Endothelial cell of umbilical vein (primary cell): ENCODE data around the gene PASD1. TPM values are rescaled to one million over a fixed set of nuclear protein-coding genes. Genes with fewer than 3 reads are reported as not detected.

Experiments used
- BruUV-seq: library from RNA; stranded (reverse); fragments of 400-500 nt; replicated peaks from 2 replicates; lab custom pipeline; 2021; lab: Mats Ljungman, UMichigan
- CTCF ChIA-PET: fragments of 300-600, 350-600 bp; sonication (Branson Sonifier 250); formaldehyde crosslinking; loops from one replicate; lab custom pipeline; 2021; ENCODE audit warnings: antibody characterized with exemption, inconsistent platforms; lab: Charles Lee
- POLR2A ChIA-PET: fragments of 300-600, 350-600 bp; sonication (Branson Sonifier 250); formaldehyde crosslinking; loops from one replicate; lab custom pipeline; 2021; ENCODE audit warnings: antibody characterized with exemption, inconsistent platforms; lab: Charles Lee
- DNase-seq: peaks from one replicate; pipeline ENCODE4 v3.0.0-alpha.2; 2011; ENCODE audit warnings: low read depth, low spot score
- FAIRE-seq: peaks from 2 replicates; lab custom pipeline; 2011; peaks lifted over from hg19 to GRCh38; lab: Jason Lieb, UNC
- H2AFZ ChIP-seq: 2 replicates; pipeline ENCODE4 v1.6.0; 2012; ENCODE audit warnings: low read depth, low read length, control low read depth, inconsistent platforms
- H3K27ac ChIP-seq: 2 replicates; pipeline ENCODE4 v1.5.1; 2011; ENCODE audit warnings: low read depth, mild to moderate bottlenecking, control low read depth, low read length, moderate library complexity; ENCODE audit not compliant: insufficient read depth
- H3K27me3 ChIP-seq, 2 experiments: 2 replicates each; pipeline versions ENCODE4 v1.6.0 to v1.6.1; 2011; ENCODE audit warnings: low read length in 2 of 2, mixed read lengths in 1 of 2; ENCODE audit not compliant: control insufficient read depth in 2 of 2, insufficient read depth in 2 of 2
- H3K36me3 ChIP-seq, 2 experiments: 2 replicates in 1 of 2; 3 replicates in 1 of 2; pipeline ENCODE4 v1.5.1; 2011; ENCODE audit warnings: low read length in 2 of 2, mild to moderate bottlenecking in 1 of 2, moderate library complexity in 1 of 2; ENCODE audit not compliant: control insufficient read depth in 2 of 2, insufficient read depth in 2 of 2; ENCODE audit errors: extremely low read depth in 1 of 2
- H3K4me1 ChIP-seq: 3 replicates; pipeline ENCODE4 v1.5.1; 2011; ENCODE audit warnings: mild to moderate bottlenecking, low read length; ENCODE audit not compliant: control insufficient read depth, insufficient read depth; ENCODE audit errors: extremely low read depth
- H3K4me2 ChIP-seq: 2 replicates; pipeline ENCODE4 v1.6.1; 2011; ENCODE audit warnings: low read length, control low read depth, mixed read lengths; ENCODE audit not compliant: insufficient read depth
- H3K4me3 ChIP-seq, 3 experiments: fragments of 200-600 bp in 1 of 3; sonication (generic), shearing (Covaris generic) in 1 of 3; replicated peaks in 1 of 3; 2 replicates each; pipeline ENCODE4 v1.5.1; 2011 to 2016; ENCODE audit warnings: control low read depth in 3 of 3, low read length in 3 of 3, mild to moderate bottlenecking in 2 of 3, inconsistent platforms in 1 of 3, low read depth in 1 of 3, moderate library complexity in 1 of 3; ENCODE audit not compliant: insufficient read depth in 1 of 3
- H3K79me2 ChIP-seq: 2 replicates; pipeline ENCODE4 v1.6.0; 2012; ENCODE audit warnings: low read length, inconsistent platforms; ENCODE audit not compliant: control insufficient read depth, insufficient read depth
- H3K9ac ChIP-seq: replicated peaks from 2 replicates; pipeline ENCODE3; 2011; ENCODE audit warnings: low read length, control low read depth; ENCODE audit not compliant: insufficient read depth; ENCODE audit errors: extremely low read depth
- H3K9me1 ChIP-seq: replicated peaks from 3 replicates; pipeline ENCODE4 v1.6.0; 2011; ENCODE audit warnings: mild to moderate bottlenecking, low read length; ENCODE audit not compliant: control insufficient read depth, insufficient read depth; ENCODE audit errors: extremely low read depth
- H3K9me3 ChIP-seq: replicated peaks from 2 replicates; pipeline ENCODE4 v1.5.1; 2012; ENCODE audit warnings: low read length, inconsistent platforms; ENCODE audit not compliant: control insufficient read depth, insufficient read depth
- H4K20me1 ChIP-seq: replicated peaks from 2 replicates; pipeline ENCODE3; 2011; ENCODE audit warnings: mild to moderate bottlenecking, low read length; ENCODE audit not compliant: control insufficient read depth, insufficient read depth; ENCODE audit errors: extremely low read depth
- EZH2 ChIP-seq: IDR thresholded peaks from 2 replicates; pipeline ENCODE4 v1.6.1; 2012; ENCODE audit warnings: borderline replicate concordance, low read depth, mild to moderate bottlenecking, moderate library complexity, low read length, inconsistent platforms; ENCODE audit not compliant: severe bottlenecking
- FOS ChIP-seq: IDR thresholded peaks from 2 replicates; pipeline ENCODE4 v1.6.1; 2011; ENCODE audit warnings: mild to moderate bottlenecking, low read length, moderate library complexity, borderline replicate concordance; ENCODE audit not compliant: insufficient read depth
- GATA2 ChIP-seq: IDR thresholded peaks from 2 replicates; pipeline ENCODE4 v1.7.0; 2011; ENCODE audit warnings: low read depth, mild to moderate bottlenecking, moderate library complexity, mixed read lengths, low read length; ENCODE audit not compliant: insufficient read length, insufficient read depth
- JUN ChIP-seq: IDR thresholded peaks from 2 replicates; pipeline ENCODE4 v1.6.1; 2011; ENCODE audit warnings: borderline replicate concordance, low read depth; ENCODE audit not compliant: insufficient read length, insufficient read depth
- MYC ChIP-seq: IDR thresholded peaks from one replicate; pipeline ENCODE4 v1.6.1; 2011; ENCODE audit warnings: mild to moderate bottlenecking, low read depth, low read length
- POLR2A ChIP-seq: IDR thresholded peaks from 2 replicates; pipeline ENCODE4 v1.6.1; 2012; ENCODE audit warnings: low read depth, mild to moderate bottlenecking, control low read depth, low read length
- POLR2AphosphoS5 ChIP-seq: IDR thresholded peaks from 2 replicates; pipeline ENCODE4 v1.6.1; 2012; ENCODE audit warnings: low read depth, mild to moderate bottlenecking, control low read depth, low read length, moderate library complexity; ENCODE audit not compliant: insufficient read depth
- dilution Hi-C: fragments of 300-500 bp; cut with MboI; formaldehyde crosslinking; loops from one replicate; pipeline ENCODE4 v1.15.0; 2019; ENCODE audit warnings: low sequenced_read_pairs; ENCODE audit not compliant: extremely low pct_ligation_motif_present
- intact Hi-C: fragments of 100-400 bp; cut with micrococcal nuclease; formaldehyde crosslinking; loops from one replicate; pipeline ENCODE4 v1.10.0; 2022
- polyA plus RNA-seq, 4 experiments: library from polyadenylated mRNA; depleted of rRNA in 3 of 4; stranded (reverse) in 3 of 4; unstranded in 1 of 4; fragments of >200 nt; gene quantifications; 2 replicates each; pipeline versions ENCODE4 v1.2.1 to v1.2.3, GENCODE V29; 2011 to 2012; ENCODE audit warnings: missing spikeins in 1 of 4
- total RNA-seq: library from RNA; stranded (reverse); gene quantifications from 2 replicates; pipeline ENCODE4 v1.2.3, GENCODE V29; 2021
- TF ChIP-seq, protein P1 (sequence below), 2 donors: IDR thresholded peaks; 1 replicate in 1 of 2; 2 replicates in 1 of 2; pipeline ENCODE4 v1.5.1; 2011; ENCODE audit warnings: low read length in 2 of 2, mild to moderate bottlenecking in 2 of 2, moderate library complexity in 2 of 2, control low read depth in 1 of 2, inconsistent platforms in 1 of 2, low read depth in 1 of 2; ENCODE audit not compliant: insufficient read depth in 1 of 2; ENCODE audit errors: extremely low read depth in 1 of 2
- TF ChIP-seq, protein P2 (sequence below): IDR thresholded peaks from 2 replicates; pipeline ENCODE4 v1.6.1; 2011; ENCODE audit not compliant: insufficient read depth, insufficient read length

The PASD1 gene
- total and polyA plus RNA-seq, 2 donors (not counting 3 experiments of a cell fraction or from before 2014, with no cell fraction given), result not detected

DNA sequence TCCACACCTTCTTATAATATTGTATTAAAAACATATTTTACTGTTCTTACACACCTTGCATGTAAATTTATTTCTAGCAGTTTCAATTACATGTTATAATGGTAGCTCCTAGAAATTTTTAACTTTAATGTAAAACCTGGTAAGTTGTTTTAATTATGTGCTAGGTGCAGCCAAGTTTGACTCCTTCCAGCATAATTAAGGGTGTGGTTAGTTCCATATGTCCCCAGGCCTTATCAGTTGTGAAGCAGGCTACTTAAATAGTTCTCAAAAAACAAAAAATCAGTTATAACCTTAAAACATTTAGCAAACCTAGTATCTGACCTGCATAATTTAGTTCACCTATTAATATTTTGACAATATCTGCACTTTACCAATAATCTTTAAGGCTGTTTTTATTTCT lies 26.9 kb upstream of the PASD1 start:
- dilution Hi-C loops (no loop called here), intact Hi-C loops (no loop called here)
- Histone ChIP-seq H3K9me3 (no peaks in the 10 kb centered on the region), H3K4me2 (no peak overlapping the region), H3K79me2 (no peaks in the 10 kb centered on the region), H3K9me1 (no peaks in the 10 kb centered on the region), H3K27me3 (no peaks in the 10 kb centered on the region), H2AFZ (no peak overlapping the region), H3K4me3 (no peak overlapping the region), H4K20me1 (no peaks in the 10 kb centered on the region), H3K9ac (no peak overlapping the region), H3K36me3 (no peaks in the 10 kb centered on the region), H3K4me1 (no peaks in the 10 kb centered on the region), H3K27ac (no peak overlapping the region)
- ChIA-PET POLR2A (no interaction called here), CTCF (no interaction called here)
- TF ChIP-seq, protein P1, sequence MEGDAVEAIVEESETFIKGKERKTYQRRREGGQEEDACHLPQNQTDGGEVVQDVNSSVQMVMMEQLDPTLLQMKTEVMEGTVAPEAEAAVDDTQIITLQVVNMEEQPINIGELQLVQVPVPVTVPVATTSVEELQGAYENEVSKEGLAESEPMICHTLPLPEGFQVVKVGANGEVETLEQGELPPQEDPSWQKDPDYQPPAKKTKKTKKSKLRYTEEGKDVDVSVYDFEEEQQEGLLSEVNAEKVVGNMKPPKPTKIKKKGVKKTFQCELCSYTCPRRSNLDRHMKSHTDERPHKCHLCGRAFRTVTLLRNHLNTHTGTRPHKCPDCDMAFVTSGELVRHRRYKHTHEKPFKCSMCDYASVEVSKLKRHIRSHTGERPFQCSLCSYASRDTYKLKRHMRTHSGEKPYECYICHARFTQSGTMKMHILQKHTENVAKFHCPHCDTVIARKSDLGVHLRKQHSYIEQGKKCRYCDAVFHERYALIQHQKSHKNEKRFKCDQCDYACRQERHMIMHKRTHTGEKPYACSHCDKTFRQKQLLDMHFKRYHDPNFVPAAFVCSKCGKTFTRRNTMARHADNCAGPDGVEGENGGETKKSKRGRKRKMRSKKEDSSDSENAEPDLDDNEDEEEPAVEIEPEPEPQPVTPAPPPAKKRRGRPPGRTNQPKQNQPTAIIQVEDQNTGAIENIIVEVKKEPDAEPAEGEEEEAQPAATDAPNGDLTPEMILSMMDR (IDR thresholded peaks at IDR 0.05; ENCODE audit: extremely low read depth in 1 of 2, insufficient read depth in 1 of 2, low read depth in 1 of 2, low read length in 2 of 2), result no peak
- no peak for TF ChIP-seq FOS
- no peak for TF ChIP-seq JUN
- no peak for TF ChIP-seq GATA2
- TF ChIP-seq, protein P2, sequence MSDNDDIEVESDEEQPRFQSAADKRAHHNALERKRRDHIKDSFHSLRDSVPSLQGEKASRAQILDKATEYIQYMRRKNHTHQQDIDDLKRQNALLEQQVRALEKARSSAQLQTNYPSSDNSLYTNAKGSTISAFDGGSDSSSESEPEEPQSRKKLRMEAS, result no peak
- BruUV-seq, result no TSS peak
- DNase-seq (no peak), FAIRE-seq (no peak)

DNA sequence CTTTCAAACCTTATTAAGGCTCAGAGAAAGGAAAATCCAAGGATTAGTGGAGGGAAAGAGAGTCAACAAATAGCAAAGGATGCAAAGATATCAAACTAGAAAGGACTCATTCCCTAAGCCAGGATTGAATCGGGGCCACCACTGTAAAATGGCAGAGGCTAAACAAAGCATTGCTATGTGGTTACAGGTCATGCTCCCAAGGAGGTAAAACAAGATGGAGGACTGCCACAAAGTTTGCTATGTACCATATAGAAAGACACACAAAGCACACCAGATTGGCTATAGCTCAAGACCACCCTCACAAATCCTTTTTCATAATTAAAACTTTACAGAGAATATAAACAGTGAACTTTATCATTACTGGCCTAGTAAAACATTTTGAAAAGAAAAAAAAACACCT lies 25.9 kb upstream of the PASD1 start:
- ChIA-PET POLR2A (no interaction called here), CTCF (no interaction called here)
- Histone ChIP-seq H3K4me3 (no peak overlapping the region), H3K9me1 (no peaks in the 10 kb centered on the region), H2AFZ (no peak overlapping the region), H3K27ac (no peak overlapping the region), H3K79me2 (no peaks in the 10 kb centered on the region), H4K20me1 (no peaks in the 10 kb centered on the region), H3K36me3 (no peaks in the 10 kb centered on the region), H3K4me2 (no peak overlapping the region), H3K9ac (no peak overlapping the region), H3K27me3 (no peaks in the 10 kb centered on the region), H3K9me3 (no peaks in the 10 kb centered on the region), H3K4me1 (no peaks in the 10 kb centered on the region)
- no TSS peak for BruUV-seq
- intact Hi-C loops, result no loop called here
- dilution Hi-C loops, result no loop called here
- FAIRE-seq (no peak), DNase-seq (no peak)
- TF ChIP-seq EZH2 (no peak), POLR2AphosphoS5 (no peak), FOS (no peak), MYC (no peak), GATA2 (no peak), POLR2A (no peak), JUN (no peak)
- TF ChIP-seq, protein P2, result no peak
- TF ChIP-seq, protein P1 (IDR thresholded peaks at IDR 0.05; ENCODE audit: extremely low read depth in 1 of 2, insufficient read depth in 1 of 2, low read depth in 1 of 2, low read length in 2 of 2), result no peak
